Ishikawa (cell line): ENCODE data around the gene KLF3.

Experiments used
- CEBPB ChIP-seq: IDR thresholded peaks from 2 replicates; pipeline ENCODE4 v1.6.1; 2012
- MAX ChIP-seq: IDR thresholded peaks from 2 replicates; pipeline ENCODE4 v1.6.1; 2012
- RAD21 ChIP-seq: IDR thresholded peaks from 2 replicates; pipeline ENCODE4 v1.6.1; 2012; ENCODE audit warnings: low read depth
- TAF1 ChIP-seq: IDR thresholded peaks from 2 replicates; pipeline ENCODE4 v1.6.1; 2012; ENCODE audit warnings: low read depth, mild to moderate bottlenecking
- TCF12 ChIP-seq: IDR thresholded peaks from 2 replicates; pipeline ENCODE4 v1.6.1; 2012; ENCODE audit warnings: low read depth

GRCh38 chr4:38696697-38697096 is 32.7 kb downstream of the KLF3 start:
- TF ChIP-seq CEBPB (no peak), RAD21 (no peak), TAF1 (no peak), TCF12 (no peak), MAX (no peak)
